DOHH2 (cell line): ENCODE measurements around the gene KBTBD13.

Experiments used
- CTCF ChIP-seq: fragments of 200-600 bp; sonication (generic); IDR thresholded peaks from one replicate; pipeline ENCODE4 v1.5.1; 2014; ENCODE audit warnings: antibody characterized with exemption, mild to moderate bottlenecking, low read depth, low read length; ENCODE audit not compliant: poor library complexity, severe bottlenecking
- EZH2phosphoT487 ChIP-seq: fragments of 200-600 bp; sonication (generic); IDR thresholded peaks from 2 replicates; pipeline ENCODE4 v1.6.1; 2017; ENCODE audit warnings: borderline replicate concordance, mild to moderate bottlenecking, antibody characterized with exemption, low read length, moderate library complexity, mixed read lengths

- TF ChIP-seq CTCF (no peak), EZH2phosphoT487 (no peak)
These were observed 8.7 kb downstream of the KBTBD13 start for GRCh38 chr15:65085207-65085753.
